IPS-18c (cell line): ENCODE measurements around the gene SETBP1.

ENCODE experiments used
- H3K4me3 ChIP-seq: 2 replicates; pipeline ENCODE4 v1.7.0; 2013; ENCODE audit warnings: low read depth, mild to moderate bottlenecking, low read length, moderate library complexity; ENCODE audit not compliant: insufficient read depth
- H3K9me3 ChIP-seq: one replicate; pipeline ENCODE4 v1.6.1; 2013; ENCODE audit warnings: mild to moderate bottlenecking, low read length, moderate library complexity; ENCODE audit not compliant: control insufficient read depth, insufficient read depth

The SETBP1 gene

DNA sequence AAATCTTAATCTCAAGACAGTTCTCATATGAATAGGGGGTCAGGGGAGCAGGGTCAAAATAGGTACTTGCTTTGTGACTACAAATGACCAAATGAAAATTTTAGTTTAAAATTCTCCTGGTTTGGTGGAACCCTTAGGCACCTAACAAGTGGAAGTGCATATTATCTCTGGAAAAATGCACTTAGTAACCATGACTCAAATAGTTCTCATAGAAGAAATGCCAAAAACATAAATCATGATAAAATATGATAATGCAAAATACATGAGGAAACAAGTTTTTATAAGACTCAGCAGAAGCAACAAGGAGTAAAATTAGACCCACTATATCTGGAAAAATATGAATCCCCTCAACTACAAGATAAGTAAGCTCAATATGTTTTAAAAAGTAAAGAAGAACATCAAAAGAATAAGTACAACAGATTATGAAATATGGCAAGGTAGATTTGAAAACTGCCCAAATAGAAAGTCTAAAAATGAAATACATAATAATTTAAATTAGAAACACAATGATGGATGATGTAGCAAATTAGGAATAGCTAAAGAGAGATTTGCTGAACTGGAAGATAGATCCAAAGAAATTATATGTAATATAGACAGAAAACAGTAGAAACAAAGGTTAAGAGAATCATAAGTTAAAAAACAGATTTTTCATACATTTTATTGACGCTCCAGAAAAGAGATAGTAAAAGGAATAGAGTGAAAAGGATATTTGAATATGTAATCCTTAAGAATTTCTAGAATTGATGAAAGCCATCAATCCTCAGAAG, 308.3 kb downstream of the SETBP1 start:
- H3K9me3 ChIP-seq, result no peaks in the 10 kb centered on the region
- no peak overlapping the region for H3K4me3 ChIP-seq

DNA sequence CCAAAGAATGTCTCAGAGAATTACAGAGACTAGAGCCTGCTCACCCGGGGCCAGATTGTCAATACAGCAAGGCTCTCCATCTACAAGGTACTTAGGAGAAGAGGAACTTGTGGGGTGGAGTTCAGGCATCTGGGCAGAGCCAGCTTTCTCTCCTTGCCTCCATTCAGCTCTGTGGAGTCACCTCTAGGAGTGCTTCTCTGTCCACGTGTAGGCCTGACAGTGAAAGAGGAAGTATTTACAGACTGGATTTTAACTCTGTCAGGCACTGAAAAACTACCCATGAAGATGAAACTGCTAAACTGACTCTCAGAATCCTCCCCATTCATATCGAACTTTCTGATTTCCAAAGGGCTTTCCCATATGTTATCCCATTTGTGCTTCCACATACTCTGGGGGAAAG, 315.6 kb downstream of the SETBP1 start:
- H3K9me3 ChIP-seq, result no peaks in the 10 kb centered on the region
- H3K4me3 ChIP-seq, result no peak overlapping the region

DNA sequence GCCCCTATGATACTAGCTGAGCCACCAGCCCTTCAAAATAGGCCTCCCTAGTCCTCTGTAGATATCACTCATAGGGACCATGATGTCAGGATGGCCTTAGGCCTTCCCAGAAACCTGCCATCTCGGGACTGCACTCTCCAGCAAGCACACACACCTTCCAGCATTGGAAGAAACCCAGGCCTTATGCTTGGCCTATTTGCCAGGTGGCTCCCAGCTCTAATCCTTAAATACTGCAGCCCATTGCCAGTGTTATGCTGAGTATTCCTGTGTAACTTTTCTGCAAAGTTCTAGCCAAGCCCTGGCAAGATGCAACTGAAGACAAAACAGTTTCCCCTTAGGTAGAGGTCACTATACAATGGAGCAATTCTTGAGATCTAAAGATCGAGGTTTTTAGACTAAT, 316.5 kb downstream of the SETBP1 start:
- Histone ChIP-seq H3K9me3 (no peaks in the 10 kb centered on the region), H3K4me3 (no peak overlapping the region)

DNA sequence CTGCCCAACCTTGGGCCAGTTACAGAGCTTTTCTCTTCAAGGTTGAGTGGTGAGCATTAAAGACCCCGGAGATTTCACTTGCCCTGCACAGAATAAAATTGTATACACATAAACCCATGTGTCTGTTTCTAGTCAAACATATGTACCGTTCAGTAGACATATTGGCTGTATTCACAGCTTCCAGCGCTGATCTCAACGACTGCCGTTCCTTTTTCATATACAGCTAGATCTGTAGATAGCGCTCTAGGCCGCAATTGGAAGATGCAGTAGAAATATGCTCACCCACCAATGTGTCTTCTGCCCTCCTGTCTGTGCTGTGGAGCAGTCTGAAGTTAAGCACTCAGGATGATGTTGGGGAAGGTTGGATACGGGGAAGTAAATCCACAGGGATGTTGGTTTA, 317.7 kb downstream of the SETBP1 start:
- H3K9me3 ChIP-seq, result no peaks in the 10 kb centered on the region
- no peak overlapping the region for H3K4me3 ChIP-seq

DNA sequence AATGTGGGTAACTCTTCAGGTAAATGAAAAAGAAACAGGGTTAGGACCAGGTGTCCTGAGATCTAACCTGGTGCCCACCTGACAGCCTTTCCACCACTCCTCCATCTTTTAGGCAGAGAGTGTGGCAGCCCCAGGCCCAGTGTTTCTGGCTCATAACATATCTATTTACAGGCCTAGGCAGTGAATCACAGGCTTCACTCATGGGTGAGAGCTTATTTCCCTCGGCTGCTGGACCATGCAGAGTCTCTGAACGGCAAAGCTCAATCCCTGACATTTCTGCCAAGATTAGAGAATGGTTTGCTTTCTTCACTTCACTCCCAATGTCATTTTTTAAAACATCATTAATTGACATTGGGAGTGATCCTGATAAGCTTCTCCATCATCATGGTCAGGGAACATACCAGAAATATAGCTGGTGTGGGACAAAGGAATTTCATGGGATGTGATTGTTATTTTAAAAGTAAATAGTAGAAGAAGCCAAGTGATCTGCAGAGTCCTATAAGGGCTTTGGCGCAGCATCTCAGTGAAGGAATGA, 323.9 kb downstream of the SETBP1 start:
- no peak overlapping the region for H3K4me3 ChIP-seq
- H3K9me3 ChIP-seq, result no peaks in the 10 kb centered on the region

DNA sequence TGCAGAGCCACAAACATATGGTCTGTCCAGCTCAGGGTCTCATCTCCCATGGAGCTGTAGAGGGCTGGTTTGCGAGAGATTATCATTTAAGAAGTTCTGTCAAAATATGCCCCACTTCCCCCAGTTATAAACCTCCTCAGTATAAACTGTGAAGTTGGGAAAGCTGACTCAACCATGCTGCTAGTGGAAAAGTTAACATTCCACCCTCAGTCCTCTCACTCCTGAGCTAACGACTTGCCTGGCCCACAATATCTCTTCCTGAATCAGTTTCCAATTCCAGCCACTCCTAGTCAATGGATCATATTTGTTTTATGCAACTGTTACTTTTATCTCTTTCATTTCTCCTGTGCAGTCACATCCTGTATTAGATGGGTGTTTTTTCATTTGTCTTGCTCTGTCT, 326.2 kb downstream of the SETBP1 start:
- Histone ChIP-seq H3K4me3 (no peak overlapping the region), H3K9me3 (no peaks in the 10 kb centered on the region)

DNA sequence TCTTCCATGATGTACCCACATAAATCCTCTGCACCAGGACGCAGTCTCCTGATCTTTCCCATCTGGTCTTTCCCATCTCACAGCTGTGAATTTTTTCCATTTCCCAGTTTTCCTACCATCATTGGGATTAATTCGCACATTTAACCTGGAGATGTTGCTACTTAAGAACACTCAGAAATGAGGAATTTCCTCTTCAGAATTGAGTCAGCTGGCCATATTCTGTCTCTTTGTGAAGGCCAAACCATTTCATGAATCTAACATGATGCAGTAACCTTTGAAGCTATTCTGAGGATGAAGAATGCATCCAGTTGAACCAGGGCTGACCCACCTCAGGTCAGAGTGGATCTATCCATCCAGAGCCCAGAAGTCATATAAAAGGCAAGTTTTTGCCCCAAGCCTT, 326.8 kb downstream of the SETBP1 start:
- no peak overlapping the region for H3K4me3 ChIP-seq
- no peaks in the 10 kb centered on the region for H3K9me3 ChIP-seq

DNA sequence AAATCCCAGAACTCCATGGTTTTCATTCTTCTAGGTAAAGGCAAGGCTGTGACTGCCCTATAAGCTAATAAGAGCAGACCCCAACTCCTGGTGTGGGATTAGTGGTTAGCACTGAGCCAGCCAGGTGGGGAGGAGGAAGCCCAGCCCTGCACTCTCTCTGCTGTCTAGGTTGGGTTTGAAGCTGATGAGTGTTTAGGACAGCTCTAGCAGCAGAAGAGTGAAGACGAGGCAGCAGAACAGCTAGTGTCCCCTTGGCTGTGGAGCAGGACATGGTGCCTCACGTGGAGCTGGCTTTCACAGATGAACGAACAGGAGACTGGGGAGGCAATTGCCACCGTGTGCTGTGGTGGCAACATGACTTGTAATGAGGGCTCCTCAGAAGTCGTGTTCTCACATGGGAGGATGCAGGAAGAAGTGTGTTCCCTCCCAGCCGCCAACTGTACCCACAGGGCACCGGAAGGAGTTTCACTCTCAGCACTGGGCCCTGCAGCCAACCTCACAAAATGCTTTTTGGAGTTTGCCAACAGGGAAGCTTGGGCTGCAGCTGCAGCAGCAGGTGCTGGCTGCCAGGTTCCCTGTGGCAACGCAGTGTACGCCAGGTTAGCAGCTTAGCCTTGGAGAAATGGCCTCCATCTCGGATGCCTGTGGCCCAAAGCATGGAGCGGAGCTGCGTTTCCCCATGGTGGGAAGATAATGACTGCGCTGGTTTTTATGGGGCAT, 328.2 kb downstream of the SETBP1 start:
- Histone ChIP-seq H3K9me3 (no peaks in the 10 kb centered on the region), H3K4me3 (no peak overlapping the region)

DNA sequence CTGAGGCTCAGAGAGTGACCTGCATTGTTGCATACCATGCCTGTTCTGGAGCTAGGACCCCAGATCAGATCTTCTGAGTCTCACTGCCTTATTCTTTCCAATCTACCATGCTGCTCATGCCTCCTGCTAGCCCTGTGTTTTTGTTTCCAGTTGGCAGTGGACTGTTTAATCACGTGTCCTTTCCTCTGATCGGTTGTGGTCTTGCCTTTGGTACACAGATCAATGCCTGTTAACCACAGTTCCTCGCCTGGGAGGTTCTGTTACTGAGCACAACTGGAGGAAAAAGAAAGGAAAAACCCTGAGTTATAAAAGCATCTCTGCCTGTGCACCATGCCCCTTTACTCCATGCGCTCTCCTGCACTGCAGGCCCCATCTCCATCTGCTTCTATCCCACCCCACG, 329.1 kb downstream of the SETBP1 start:
- Histone ChIP-seq H3K4me3 (no peak overlapping the region), H3K9me3 (no peaks in the 10 kb centered on the region)

DNA sequence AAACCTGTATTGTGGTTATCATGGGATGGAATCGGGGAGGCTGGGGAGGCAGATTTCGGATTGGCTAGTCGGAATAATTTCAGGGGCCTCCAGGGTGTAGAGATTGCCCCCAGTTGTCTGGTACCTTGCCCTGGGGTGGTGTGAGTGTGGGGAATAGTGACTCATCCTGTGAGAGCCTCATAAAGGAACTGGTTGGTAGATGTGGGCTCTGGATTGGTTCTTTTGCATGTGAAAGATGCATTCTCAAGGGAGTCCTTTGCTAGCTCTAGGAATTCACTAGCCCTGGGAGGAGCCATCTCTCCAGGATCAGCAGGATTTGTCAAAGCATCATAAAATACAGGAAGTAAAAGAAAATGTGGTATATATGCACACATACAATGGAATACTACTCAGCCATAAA, 331.6 kb downstream of the SETBP1 start:
- Histone ChIP-seq H3K9me3 (no peaks in the 10 kb centered on the region), H3K4me3 (no peak overlapping the region)

DNA sequence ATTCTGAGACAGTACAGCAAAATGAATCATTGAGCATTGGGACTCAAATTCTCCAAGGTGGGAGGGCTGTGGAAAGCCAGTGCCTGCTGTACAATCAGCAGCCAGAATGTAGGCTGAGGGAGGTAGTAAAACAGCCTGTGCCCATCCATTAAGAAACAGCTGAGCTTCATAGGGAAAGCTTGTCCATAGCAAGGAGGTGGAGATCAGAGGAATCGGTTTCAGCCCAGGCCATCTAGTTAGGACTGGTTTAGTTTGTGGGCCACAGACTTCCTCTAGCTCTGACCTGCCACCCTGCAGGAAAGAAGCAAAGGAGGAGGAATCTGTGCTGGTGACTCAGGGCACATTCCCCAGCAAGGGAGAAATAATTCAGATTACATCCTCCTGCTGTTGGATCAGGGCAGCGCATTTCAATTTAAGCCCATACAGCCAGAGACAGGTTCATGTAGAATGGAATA, 333.4 kb downstream of the SETBP1 start:
- Histone ChIP-seq H3K4me3 (no peak overlapping the region), H3K9me3 (no peaks in the 10 kb centered on the region)

DNA sequence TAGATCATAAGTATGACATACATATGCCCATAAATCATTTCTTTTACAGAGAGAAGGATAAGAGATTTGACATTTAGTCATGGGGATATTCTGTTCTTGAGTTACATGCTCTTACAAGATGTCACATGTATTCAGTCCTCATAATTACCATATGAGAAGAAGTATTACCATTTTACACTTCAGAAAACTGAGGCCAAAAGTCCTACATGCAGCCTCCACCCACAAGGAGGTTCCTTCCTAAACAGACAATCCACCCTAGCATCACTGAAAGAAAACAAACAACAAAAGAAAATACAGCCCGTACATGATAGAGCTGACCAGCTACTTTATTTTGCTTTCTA, 335.1 kb downstream of the SETBP1 start:
- H3K4me3 ChIP-seq, result no peak overlapping the region
- H3K9me3 ChIP-seq, result no peaks in the 10 kb centered on the region

DNA sequence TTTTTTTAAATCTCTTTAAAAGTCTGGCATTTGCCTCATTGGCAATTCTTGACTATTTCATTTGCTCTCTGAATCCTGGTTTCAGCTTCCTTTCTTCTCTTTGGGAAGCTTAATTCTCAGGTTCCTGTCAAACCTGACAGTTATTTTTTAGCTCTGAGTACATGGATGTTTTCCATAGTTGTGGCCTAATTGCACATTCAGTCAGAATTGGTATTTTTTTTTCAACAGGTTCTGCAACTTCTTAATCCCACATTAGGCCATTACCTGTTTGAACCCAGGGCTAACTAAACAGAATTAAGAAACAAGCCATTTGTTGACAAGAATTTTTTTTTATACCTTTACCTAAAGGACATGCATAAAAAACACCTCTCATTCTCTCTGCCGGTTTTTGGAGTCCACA, 338.8 kb downstream of the SETBP1 start:
- no peaks in the 10 kb centered on the region for H3K9me3 ChIP-seq
- no peak overlapping the region for H3K4me3 ChIP-seq

DNA sequence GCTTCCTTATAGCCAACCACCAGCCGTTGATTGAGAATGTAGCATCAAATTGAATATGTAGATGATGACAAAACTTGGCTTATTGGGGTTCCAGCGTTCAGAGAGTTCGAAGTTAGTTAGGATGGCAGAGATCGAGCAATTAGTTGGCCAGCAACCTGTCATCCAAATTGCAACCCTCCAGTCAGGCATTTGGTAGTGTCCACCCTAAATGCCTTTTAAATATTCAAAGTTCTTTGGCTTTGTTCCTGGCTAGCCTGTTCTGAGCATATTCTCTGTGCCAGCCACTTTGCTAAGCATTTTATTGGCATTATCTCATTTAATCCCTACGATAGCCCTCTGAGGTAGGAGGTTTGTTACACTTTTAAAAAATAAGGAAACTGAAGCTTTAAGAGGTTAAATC, 342.8 kb downstream of the SETBP1 start:
- Histone ChIP-seq H3K4me3 (no peak overlapping the region), H3K9me3 (no peaks in the 10 kb centered on the region)

DNA sequence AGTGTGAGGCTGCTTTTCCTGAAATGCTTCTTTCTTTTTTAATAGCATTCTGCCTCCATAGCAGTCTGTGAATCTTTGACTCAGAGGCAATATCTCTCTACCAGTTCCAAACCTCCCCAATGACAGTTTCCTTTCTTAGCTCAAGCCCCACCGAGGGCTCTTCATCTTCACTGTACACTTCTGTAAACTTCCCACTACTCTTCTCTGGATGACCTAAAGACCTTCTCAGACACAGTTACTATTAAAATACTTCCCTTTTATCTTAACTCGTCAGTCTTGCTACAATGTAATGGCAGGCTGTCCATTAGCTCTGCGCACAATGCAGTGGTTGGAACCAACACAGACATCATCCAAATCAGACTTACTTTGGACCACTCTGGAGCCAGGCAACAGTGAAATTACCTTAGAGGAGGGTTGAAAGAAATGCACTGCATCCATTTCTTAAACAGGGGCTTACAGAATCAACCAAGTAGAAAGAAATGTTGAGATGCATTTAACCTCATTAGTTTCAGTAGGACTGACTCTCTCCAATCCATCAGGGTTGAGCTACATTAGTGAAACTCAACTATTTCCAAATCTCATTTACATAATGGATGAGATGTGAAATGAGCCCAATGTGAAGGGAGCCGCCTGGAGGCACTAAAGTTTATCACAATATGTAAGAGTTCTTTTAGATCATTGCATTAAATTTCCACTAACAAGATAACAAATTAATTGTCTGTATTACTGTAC, 343.8 kb downstream of the SETBP1 start:
- Histone ChIP-seq H3K4me3 (no peak overlapping the region), H3K9me3 (no peaks in the 10 kb centered on the region)

DNA sequence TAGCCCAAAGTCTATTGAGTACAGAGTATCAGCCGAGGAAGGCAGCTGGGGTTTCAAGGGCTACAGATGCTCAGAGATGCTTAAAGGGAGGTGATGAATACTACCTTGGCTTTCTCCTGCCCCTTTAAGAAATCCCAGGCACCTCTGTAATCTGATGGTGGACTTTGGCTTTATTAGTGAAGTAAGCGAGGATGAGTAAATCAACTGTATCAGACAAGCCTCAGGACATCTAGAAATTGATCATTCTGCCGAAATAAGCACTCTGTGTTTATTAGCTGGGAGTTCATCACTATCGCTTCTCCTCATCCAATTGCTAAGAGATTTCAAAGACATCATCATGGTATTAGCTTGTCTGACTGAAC, 344.4 kb downstream of the SETBP1 start:
- Histone ChIP-seq H3K9me3 (no peaks in the 10 kb centered on the region), H3K4me3 (no peak overlapping the region)

DNA sequence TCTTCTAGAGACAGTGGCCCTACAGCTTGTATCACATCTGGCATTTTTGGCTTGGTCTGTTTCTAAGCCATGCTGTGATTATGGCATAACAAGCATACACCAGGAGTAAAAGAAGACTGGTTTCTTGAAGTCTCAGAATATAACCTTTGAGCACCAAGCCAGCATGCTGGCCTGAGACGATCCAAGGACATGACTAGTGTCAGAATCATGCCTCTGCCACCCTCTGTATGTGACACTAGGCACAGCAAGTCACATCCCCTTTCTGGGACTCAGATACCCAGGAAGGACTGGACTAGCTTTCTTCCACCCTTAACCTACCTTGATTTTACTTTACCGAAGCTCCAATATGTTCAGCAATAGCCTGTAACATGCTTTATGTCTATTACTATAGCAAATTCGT, 345.5 kb downstream of the SETBP1 start:
- Histone ChIP-seq H3K4me3 (no peak overlapping the region), H3K9me3 (no peaks in the 10 kb centered on the region)

DNA sequence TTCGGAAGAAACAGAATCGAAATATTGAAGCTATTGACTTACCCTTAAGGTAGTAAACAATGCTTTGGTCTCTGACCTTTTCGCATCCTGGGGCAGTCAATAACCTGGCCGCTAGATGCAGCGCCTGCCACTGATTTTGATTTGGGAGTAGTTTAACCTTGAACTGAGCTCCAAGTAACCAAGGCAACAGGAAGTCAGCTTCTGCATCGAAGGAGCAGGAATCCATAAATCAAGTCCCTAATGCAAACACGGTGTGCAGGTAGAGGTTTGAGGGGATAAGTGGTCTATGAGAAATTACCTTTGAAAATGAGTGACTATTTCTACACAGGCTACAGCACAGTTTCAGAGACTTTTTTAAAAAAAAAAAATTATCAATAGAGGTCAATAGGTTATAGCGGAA, 353.5 kb downstream of the SETBP1 start:
- H3K4me3 ChIP-seq, result no peak overlapping the region
- H3K9me3 ChIP-seq, result peaks cover 2% of the 10 kb centered on the region
